Activated CD4-positive, alpha-beta T cell treated with anti-CD3 and anti-CD28 coated beads, Interleukin-2, amount 50 U/mL, for 48 hours (primary cell): Measurements from ENCODE around the gene DHRS12.

ENCODE experiments used
- DNase-seq, 2 experiments: peaks; one replicate each; pipeline ENCODE4 v3.0.0-alpha.2; 2020

DHRS12 gene

DNA sequence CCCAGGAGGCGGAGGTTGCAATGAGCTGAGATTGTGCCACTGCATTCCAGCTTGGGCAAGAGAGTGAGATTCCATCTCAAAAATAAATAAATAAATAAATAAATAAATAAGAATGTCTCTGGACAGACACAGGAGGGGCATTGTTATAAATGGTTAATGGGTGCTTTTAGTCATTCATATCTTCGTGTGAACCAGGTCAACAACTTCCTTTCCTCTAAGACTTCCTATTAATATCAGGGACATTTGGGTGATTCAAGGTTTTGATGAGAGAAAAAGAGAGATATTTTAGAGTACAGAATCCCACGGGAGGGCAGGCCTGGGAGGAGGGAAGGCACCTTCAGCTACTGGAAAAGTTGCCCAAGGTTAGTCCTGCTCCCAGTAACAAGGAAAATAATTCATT, 23.9 kb downstream of the DHRS12 start:
- DNase-seq, result no peak

DNA sequence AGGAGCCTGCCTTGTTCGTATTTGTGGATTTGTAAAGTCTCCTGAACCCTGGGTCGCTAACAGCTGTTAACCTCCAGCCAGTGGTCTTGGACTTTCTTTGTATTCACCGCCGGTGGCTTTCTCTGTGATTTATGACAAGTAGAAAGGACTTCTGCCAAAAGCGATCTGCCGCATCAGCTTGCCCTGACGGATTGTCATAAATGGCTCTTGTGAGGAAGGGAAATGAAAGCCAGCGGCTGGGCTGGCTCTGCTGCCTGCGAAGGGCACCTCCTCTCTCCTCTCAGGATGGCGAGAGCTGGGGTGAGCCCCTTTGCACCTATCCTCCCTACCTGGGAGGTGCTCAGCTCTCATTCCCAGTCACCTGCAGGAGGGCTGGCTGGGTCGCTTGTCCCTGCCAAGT, 25.6 kb downstream of the DHRS12 start:
- DNase-seq, result no peak

- DNase-seq, result no peak
Observed at GRCh38 chr13:51777921-51778320, 26.0 kb downstream of the DHRS12 start.

DNA sequence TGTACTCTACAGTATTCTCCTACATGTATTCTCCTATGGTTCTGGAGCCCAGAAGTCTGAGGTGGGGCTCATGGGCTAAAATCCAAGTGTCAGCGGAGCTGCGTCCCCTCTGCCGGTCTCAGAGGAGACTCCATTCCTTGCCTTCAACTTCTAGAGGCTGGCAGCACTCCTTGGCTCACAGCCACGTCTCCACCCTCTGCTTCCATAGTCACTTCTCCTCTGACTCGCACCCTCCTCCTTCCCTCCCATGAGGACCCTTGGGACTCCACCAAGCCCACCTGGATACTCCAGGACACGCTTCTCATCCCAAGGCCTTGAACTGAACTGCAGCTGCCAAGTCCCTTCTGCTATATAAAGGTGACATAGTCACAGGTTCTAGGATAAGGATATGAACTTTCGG, 27.8 kb downstream of the DHRS12 start:
- no peak for DNase-seq

DNA sequence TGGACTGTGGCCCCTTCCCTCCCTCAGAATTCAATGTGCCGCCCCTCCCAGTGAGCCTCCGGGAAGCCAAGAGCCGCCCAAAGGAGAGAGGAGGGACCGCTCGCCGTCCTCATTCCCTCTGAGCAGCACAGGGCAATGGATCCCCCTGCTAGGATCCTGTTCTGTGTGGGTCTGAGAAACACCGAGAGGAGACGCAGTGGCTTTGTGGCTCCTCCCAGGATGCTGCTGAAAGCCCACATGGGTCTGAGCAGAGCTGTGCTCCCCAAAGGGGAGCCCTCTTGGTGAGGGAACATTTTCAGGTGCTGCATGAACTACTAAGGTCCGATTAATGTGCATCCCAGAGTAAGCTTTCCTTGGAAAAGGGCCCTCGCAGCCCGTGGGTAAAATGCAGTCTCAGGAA, 30.4 kb downstream of the DHRS12 start:
- DNase-seq, result no peak

GRCh38 chr13:51772781-51773180, 31.2 kb downstream of the DHRS12 start:
- no peak for DNase-seq

- DNase-seq, result no peak
Observed at GRCh38 chr13:51772105-51772455, 31.9 kb downstream of the DHRS12 start.

DNA sequence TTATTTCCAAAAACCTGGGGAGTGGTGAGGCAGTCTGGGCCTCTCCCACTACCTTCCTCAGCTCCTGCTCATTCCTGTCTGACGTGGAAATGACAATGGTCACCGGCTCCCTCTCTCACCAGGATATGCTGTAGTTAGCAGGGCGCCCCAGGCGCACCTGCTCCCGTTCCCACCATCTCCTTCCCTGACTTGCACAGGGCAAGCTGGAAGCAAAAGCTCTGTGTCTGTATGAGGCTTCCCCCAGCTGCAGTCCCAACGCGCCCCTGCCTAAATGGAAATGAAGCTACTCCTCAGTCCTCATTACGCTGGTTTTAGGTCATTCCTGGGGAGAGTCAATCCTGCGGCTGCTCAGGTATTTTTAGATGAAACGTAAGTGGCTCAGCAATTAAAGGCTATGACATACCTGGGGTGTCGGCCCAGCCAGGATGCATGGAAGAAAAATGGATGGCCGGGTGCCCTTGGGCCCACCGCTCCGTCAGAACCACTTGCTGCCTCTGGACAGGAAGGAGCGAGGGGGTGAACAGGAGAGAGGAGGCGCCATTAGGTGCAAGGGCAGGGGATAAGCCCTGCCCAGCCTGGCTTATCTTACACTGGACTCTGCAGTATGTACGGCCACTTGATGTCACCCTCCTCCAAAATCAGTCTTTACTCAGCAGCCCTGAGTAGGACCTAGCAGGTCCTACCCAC, 32.4 kb downstream of the DHRS12 start:
- no peak for DNase-seq

DNA sequence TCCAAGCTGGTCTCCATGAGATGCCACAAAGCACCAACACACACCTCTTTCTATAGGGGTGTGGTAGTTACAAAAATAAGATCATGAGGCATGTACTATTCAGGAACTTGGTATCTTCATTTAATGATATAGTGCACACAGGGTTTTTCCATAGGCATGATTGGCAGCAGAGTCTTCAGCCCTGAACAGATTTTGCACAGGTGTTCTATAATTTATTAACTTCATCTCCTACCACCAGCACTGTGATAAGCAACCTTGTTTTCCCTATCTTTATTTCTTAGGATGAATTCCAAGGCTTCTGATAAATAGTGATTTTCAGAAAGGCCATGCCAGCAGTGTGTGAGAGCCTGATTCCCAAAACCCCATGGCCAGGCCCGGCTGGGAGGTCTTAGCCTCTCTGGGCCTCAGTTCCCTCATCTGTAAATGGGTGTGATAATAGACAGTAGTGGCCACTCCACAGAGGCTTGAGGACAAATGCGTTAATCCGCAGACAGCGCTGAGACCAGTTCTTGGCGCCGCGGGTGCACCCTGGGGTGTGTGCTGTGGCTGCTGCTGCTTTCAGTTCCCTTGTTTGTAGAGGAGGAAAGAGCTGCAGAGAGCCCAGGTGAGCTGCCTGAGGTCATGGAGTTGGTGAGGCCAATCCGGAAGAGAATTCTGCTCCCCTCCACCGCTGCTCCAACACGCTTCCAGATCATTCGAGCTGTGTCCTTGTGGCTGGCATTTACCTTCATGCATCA, 33.1 kb downstream of the DHRS12 start:
- no peak for DNase-seq

DNA sequence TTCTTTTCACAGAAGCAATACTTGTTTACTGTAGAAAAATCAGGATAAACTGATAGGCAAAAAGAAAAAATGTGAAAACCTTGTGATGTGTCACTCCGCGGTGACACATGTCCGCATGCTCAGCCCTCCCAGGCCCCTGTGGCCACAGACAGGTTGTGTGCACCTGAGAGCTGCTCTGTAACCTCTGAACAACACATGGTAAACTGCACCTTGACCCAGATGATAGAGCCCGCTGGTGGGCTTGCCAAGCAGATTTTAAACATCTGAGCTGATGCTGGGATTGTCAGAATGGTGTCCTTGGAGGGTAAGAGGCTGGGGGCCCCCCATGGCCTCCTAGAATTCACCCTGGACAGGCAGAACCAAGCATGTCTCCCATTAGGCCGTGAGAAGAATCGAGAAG, 33.8 kb downstream of the DHRS12 start:
- DNase-seq, result no peak

GRCh38 chr13:51769455-51770127, 34.4 kb downstream of the DHRS12 start:
- DNase-seq, result no peak

DNA sequence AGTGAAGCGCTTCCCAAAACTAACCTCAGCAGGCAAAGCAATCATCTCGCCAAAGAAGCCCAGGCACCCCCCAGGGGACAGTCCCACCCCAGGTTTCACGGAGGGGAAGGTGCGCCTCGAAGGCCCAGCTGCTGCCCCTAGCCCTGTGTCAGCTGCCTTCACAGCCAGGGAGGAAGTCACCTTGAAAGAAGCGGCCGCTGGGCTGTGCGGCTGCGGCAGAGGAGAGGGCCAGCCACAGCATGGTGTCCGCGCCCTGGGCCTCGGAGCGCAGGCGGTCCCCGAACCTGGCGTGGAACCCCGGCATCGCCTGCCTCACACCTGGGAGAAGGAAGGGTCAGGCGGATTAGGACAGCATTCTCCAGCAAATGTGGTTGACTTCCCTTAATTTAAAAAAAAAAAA, 35.0 kb downstream of the DHRS12 start:
- DNase-seq, result no peak

- DNase-seq, result no peak
Observed at GRCh38 chr13:51768378-51768921, 35.5 kb downstream of the DHRS12 start.

- no peak for DNase-seq
Observed at GRCh38 chr13:51767100-51767499, 36.9 kb downstream of the DHRS12 start.

GRCh38 chr13:51765142-51765515, 38.8 kb downstream of the DHRS12 start:
- no peak for DNase-seq

GRCh38 chr13:51764184-51765141, 39.5 kb downstream of the DHRS12 start:
- DNase-seq, result peak; percentile 66 to 76

GRCh38 chr13:51763486-51763885, 40.5 kb downstream of the DHRS12 start:
- no peak for DNase-seq

GRCh38 chr13:51761643-51762350, 42.2 kb downstream of the DHRS12 start:
- DNase-seq, result no peak

GRCh38 chr13:51760592-51760991, 43.4 kb downstream of the DHRS12 start:
- no peak for DNase-seq

- DNase-seq, result no peak
Observed at GRCh38 chr13:51759240-51759639, 44.7 kb downstream of the DHRS12 start.

DNA sequence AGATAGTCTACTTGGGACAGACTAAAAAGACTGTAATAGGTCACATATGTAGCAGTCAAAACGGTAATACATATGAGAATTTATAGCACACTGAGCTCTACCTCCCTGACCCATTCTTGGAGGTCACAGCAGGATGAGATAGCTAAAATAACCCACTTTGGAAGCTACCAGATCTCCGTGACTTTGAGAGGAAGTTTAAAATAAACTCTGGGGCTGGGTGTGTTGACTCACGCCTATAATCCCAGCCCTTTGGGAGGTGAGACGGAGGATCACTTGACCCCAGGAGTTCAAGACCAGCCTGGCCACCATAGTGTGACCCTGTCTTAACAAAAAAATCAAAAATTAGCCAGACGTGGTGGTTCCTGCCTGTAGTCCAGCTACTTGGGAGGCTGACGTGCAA, 45.3 kb downstream of the DHRS12 start:
- DNase-seq, result no peak

- DNase-seq, result no peak
Observed at GRCh38 chr13:51756651-51757050, 47.3 kb downstream of the DHRS12 start.
